GM19043 (cell line): ENCODE results near the gene USP40.

Experiments
- ATAC-seq: cut with Tn5 transposase; IDR thresholded peaks from one replicate; pipeline ENCODE4 v1.9.1; 2021; ENCODE audit warnings: low read depth; ENCODE audit not compliant: unreplicated experiment

Gene USP40

DNA sequence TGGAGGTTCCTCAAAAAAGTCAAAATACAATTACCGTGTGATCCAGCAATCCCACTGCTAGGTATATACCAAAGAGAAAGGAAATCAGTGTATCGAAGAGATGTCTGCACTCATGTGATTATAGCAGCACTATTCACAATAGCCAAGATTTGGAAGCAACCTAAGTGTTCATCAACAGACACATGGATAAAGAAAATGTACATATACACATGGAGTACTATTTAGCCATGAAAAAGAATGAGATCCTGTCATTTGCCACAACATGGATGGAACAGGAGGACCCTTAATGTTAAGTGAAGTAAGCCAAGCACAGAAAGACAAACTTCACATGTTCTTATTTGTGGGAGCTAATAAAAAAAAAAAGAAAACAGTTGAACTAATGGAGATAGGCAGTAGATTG lies 133.6 kb downstream of the USP40 start:
- ATAC-seq = no peak

DNA sequence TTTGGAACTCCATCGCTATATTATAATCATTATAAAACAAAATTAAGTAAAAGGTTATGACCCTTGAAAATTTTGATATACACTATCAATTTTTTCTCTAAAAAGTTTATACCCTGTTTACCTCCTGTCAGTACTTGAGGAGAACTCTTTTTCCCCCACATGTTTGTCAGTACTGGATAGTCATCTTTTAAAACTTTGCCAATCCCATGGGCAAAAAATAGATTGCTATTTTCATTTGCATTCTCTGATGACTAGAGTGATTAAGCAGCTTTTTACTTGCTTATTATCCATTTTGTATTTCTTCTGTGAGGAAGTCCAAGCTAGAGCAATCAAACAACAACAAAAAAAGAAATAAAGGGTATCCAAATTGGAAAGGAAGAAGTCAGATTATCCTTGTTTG lies 135.9 kb downstream of the USP40 start:
- no peak for ATAC-seq

DNA sequence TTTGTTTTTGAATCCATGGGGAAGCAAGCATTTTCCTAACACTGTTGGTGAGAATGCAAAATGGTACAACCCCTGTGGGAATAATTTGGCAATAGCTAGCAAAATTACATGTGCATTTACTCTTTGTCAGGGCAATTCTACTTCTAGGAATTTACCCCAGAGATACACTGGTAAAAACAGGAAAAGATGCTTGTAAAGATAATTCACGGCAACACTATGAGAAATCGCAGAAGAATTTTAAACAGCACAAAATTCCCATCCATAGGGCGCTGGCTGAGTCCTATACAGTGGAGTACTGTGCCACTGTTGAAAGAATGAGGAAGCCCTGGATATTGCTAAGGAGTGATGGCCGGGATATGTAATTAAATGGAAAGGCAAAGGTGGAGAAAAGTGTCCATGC lies 136.5 kb downstream of the USP40 start:
- ATAC-seq = no peak

DNA sequence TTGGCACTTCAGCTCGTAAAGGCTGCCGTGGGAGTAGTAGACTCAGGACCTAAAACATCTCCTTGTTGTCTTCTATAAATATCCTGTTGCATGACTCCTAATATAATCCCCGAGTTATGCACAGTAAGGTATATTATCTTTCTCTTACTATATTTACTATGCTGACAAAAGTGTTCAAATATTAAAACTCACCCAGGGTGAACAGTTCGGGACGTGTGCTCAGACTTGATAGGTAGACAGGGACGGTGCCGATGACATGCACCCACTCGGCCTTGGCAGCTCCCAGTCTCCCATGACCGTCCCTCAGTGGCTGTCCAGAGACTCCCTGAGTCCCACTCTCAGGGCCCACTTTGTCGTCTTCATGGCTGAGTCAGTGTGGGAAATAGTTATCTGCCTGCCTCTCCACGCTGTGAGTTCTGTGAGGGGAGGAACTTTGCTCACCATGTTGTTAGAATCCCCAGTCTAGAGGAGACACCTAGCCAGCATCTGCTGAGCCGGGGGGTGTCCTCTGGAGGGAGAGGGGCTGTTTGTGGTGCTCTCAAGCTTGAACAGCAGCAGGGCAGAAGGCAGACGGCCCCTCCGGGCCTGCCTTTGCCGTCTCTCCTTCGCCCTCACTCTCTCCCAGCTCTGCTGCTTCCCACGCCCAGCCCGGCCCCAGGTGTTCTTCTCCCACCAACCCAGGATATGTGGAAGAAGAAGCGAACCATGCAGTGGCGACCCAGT lies 137.2 kb downstream of the USP40 start:
- no peak for ATAC-seq

DNA sequence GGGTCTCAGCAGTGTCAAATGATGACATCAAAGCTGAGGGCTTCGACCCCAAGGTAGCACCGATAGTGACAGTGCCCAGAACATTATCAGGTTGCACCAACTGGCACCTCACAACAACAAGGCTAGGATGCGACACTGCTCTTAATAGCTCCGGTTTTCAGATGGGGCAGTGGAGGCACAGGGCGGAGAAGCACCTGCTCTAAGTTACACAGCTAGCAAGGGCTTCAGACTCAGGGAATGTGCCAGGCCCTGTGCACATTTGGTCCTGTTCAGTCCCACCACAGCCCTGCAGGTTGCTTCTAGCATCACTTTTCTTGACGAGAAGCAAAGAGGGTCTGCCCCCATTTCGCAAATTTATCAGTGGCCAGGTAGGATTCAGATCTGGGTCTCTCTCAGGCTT lies 138.1 kb downstream of the USP40 start:
- no peak for ATAC-seq

DNA sequence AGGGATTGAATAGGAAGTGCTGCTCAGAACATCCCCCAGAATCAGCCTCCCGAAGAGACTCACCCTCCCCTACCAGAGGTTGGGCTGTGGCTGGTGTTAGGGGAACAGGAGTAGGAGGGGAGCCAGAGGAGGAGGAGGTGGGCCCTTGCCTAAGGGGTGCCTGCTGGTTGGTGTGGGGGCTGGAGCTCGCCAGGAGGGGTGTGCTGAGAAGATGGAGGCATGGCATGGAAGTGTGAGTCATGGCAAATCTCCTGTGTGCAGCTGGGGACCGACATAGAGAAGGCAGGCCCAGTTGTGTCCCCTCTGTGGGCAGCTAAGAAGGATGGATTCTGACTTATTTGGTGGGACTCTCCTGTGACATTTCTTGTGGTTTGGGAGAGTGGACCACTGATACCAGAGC lies 138.6 kb downstream of the USP40 start:
- no peak for ATAC-seq

DNA sequence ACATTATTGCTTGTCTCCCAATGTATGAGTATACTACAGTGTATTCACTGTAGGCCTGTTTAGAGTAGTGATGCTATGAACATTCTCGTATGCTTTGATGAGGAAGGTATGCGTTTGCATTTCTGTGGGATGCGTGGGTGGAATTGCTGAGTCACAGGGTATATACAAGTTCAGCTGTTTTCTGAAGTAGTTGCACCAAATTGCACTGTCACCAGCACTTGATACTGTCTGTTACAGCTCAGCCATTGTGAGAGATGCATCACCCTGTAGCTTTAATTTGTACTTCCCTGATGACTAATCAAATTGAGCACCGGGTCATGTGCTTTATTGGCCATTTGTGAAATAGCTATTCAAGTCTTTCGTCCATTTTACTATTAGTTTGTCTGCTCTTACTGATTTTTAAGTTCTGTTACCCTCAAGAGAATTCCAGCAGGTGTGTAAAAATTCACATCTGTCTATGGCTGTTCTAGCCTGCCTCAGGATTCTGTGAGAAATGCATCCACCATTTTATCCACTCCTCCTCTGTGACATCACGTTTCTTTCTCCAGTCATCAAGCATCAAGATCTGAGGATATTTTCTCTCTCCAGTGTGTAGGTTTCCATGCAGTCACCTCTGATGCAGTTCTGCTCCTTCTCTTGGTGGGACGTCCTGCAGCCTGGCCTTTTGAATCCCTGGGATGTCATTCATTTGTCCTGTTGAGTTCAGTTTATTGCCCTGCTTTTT lies 139.8 kb downstream of the USP40 start:
- no peak for ATAC-seq
